A549 (cell line): ENCODE measurements around the gene ZNF521. TPM values are rescaled to one million over a fixed set of nuclear protein-coding genes. Genes with fewer than 3 reads are reported as not detected.

ENCODE experiments used
- ATAC-seq, 2 experiments: fragments of 200-7000 bp in 1 of 2; fragments of >200 bp in 1 of 2; cut with Nextera tagmentation in 1 of 2; cut with Tn5 transposase in 1 of 2; 3 replicates each; pipeline versions ENCODE4 v1.8.0 to v1.9.1; 2018 to 2020; ENCODE audit warnings: mild to moderate bottlenecking in 1 of 2, moderate library complexity in 1 of 2
- CTCF ChIA-PET: fragments of 300-600 bp; sonication (Branson Sonifier 250); formaldehyde crosslinking; extraction: SDS; loops from one replicate; lab custom pipeline; 2021; ENCODE audit warnings: antibody characterized with exemption, inconsistent platforms; lab: Yijun Ruan, JAX
- POLR2A ChIA-PET: fragments of 350-600 bp; formaldehyde crosslinking; extraction: SDS; loops from one replicate; lab custom pipeline; 2021; ENCODE audit warnings: antibody characterized with exemption, inconsistent platforms; lab: Yijun Ruan, JAX
- DNase-seq, 2 experiments: peaks; one replicate each; pipeline versions ENCODE4 v3.0.0 to v3.0.0-alpha.2; 2011 to 2016; ENCODE audit warnings: low read depth in 1 of 2, low spot score in 1 of 2
- FAIRE-seq: peaks from 2 replicates; lab custom pipeline; 2011; peaks lifted over from hg19 to GRCh38; lab: Jason Lieb, UNC
- H3K27ac ChIP-seq, 2 experiments: fragments of >200 bp; sonication (Bioruptor Twin); formaldehyde crosslinking; 3 replicates each; pipeline ENCODE4 v1.5.1; 2016 to 2017
- H3K4me1 ChIP-seq: fragments of >200 bp; sonication (Bioruptor Twin); formaldehyde crosslinking; 3 replicates; pipeline ENCODE4 v1.6.1; 2016
- H3K4me2 ChIP-seq: fragments of >200 bp; sonication (Bioruptor Twin); formaldehyde crosslinking; 3 replicates; pipeline ENCODE4 v1.6.1; 2016
- H3K4me3 ChIP-seq: fragments of >200 bp; sonication (Bioruptor Twin); formaldehyde crosslinking; 3 replicates; pipeline ENCODE4 v1.5.1; 2016
- H3K9me3 ChIP-seq: fragments of >200 bp; sonication (Bioruptor Twin); formaldehyde crosslinking; 3 replicates; pipeline ENCODE4 v1.6.1; 2016
- BHLHE40 ChIP-seq: IDR thresholded peaks from 2 replicates; pipeline ENCODE4 v1.6.1; 2012; ENCODE audit warnings: low read depth, low read length, inconsistent platforms
- CBX2 ChIP-seq: fragments of 200-600 bp; sonication (generic); IDR thresholded peaks from 2 replicates; pipeline ENCODE4 v1.6.1; 2016; ENCODE audit warnings: low read depth, mild to moderate bottlenecking, borderline replicate concordance
- CBX8 ChIP-seq: fragments of 200-600 bp; sonication (generic); IDR thresholded peaks from 2 replicates; pipeline ENCODE4 v1.6.1; 2016
- CHD2 ChIP-seq: fragments of 150-350 bp; IDR thresholded peaks from 2 replicates; pipeline ENCODE4 v1.6.1; 2014; ENCODE audit warnings: low read length; ENCODE audit not compliant: partially characterized antibody
- E2F6 ChIP-seq: IDR thresholded peaks from 2 replicates; pipeline ENCODE4 v1.6.1; 2012; ENCODE audit warnings: low read depth, borderline replicate concordance
- EHF ChIP-seq: fragments of 250-450 bp; sonication (Bioruptor Pico); IDR thresholded peaks from 2 replicates; pipeline ENCODE4 v1.5.0; 2020; ENCODE audit warnings: mild to moderate bottlenecking
- EP300 ChIP-seq, 2 experiments: fragments of >200 bp; sonication (Bioruptor Twin); formaldehyde crosslinking; IDR thresholded peaks; 2 replicates in 1 of 2; 3 replicates in 1 of 2; pipeline ENCODE4 v1.6.1; 2016 to 2017
- FOXS1 ChIP-seq: fragments of 250-450 bp; sonication (Bioruptor Pico); IDR thresholded peaks from 2 replicates; pipeline ENCODE4 v1.5.0; 2020; ENCODE audit warnings: mild to moderate bottlenecking, moderate library complexity
- GATA3 ChIP-seq: IDR thresholded peaks from 2 replicates; pipeline ENCODE4 v1.6.1; 2012; ENCODE audit warnings: borderline replicate concordance
- MAFK ChIP-seq: fragments of 450-650 bp; IDR thresholded peaks from 2 replicates; pipeline ENCODE4 v1.6.1; 2014; ENCODE audit not compliant: partially characterized antibody
- MAX ChIP-seq: IDR thresholded peaks from 2 replicates; pipeline ENCODE4 v1.6.1; 2012
- MAZ ChIP-seq: fragments of 150-350 bp; IDR thresholded peaks from 2 replicates; pipeline ENCODE4 v1.6.1; 2014; ENCODE audit warnings: antibody characterized with exemption, low read depth, low read length, borderline replicate concordance
- MYC ChIP-seq: IDR thresholded peaks from 2 replicates; pipeline ENCODE4 v1.6.1; 2012; ENCODE audit warnings: mild to moderate bottlenecking, inconsistent platforms, low read length, improper control_type of control experiment, borderline replicate concordance
- PBX3 ChIP-seq: IDR thresholded peaks from 2 replicates; pipeline ENCODE4 v1.6.1; 2012
- POLR2A ChIP-seq: IDR thresholded peaks from 2 replicates; pipeline ENCODE4 v1.6.1; 2012; ENCODE audit warnings: mild to moderate bottlenecking, low read length
- POLR2AphosphoS2 ChIP-seq: conservative IDR thresholded peaks from 2 replicates; pipeline ENCODE4 v1.6.1; 2012; ENCODE audit warnings: low read length, improper control_type of control experiment, inconsistent platforms
- RNF2 ChIP-seq: fragments of 200-600 bp; sonication (generic); IDR thresholded peaks from 2 replicates; pipeline ENCODE4 v1.6.1; 2016; ENCODE audit warnings: low read depth, mild to moderate bottlenecking, antibody characterized with exemption, moderate library complexity, borderline replicate concordance
- SMC3 ChIP-seq: fragments of >200 bp; sonication (Bioruptor Twin); formaldehyde crosslinking; IDR thresholded peaks from 3 replicates; pipeline ENCODE4 v1.6.1; 2018; ENCODE audit warnings: inconsistent platforms
- SREBF2 ChIP-seq: fragments of 450-650 bp; IDR thresholded peaks from 2 replicates; pipeline ENCODE4 v1.6.1; 2014; ENCODE audit warnings: mild to moderate bottlenecking, moderate library complexity
- TFCP2L1 ChIP-seq: fragments of 250-450 bp; sonication (Bioruptor Pico); IDR thresholded peaks from 2 replicates; pipeline ENCODE4 v1.5.0; 2021; ENCODE audit warnings: mild to moderate bottlenecking
- USF2 ChIP-seq: fragments of 450-650 bp; IDR thresholded peaks from 2 replicates; pipeline ENCODE4 v1.6.1; 2014; ENCODE audit warnings: antibody characterized with exemption
- ZSCAN20 ChIP-seq: fragments of 250-450 bp; sonication (Bioruptor Pico); IDR thresholded peaks from 2 replicates; pipeline ENCODE4 v1.8.0; 2022; ENCODE audit warnings: mild to moderate bottlenecking, moderate library complexity
- WGBS: methylation state at CpG from one replicate; pipeline ENCODE4 v1.1.6; 2017; ENCODE audit errors: missing lambda C conversion rate; 5-methylcytosine and 5-hydroxymethylcytosine counted together
- polyA plus RNA-seq, 4 experiments: library from polyadenylated mRNA; depleted of rRNA in 3 of 4; stranded (reverse); fragments of >200 nt; fragmentation: RNase III in 1 of 4; extraction: RNeasy Plus Mini Kit Qiagen cat#74134 plus additional on column Dnase treatment in 1 of 4; gene quantifications; 2 replicates in 3 of 4; 3 replicates in 1 of 4; pipeline ENCODE4 v1.2.3, GENCODE V29; 2011 to 2017
- TF ChIP-seq, protein P1 (sequence below): fragments of 200-600 bp; sonication (generic); IDR thresholded peaks from 2 replicates; pipeline ENCODE4 v1.6.1; 2016; ENCODE audit warnings: antibody characterized with exemption, mild to moderate bottlenecking, moderate library complexity

Gene ZNF521
- polyA plus RNA-seq, 2 of the 4 experiments (the other 2 are of a cell fraction) = not detected

DNA sequence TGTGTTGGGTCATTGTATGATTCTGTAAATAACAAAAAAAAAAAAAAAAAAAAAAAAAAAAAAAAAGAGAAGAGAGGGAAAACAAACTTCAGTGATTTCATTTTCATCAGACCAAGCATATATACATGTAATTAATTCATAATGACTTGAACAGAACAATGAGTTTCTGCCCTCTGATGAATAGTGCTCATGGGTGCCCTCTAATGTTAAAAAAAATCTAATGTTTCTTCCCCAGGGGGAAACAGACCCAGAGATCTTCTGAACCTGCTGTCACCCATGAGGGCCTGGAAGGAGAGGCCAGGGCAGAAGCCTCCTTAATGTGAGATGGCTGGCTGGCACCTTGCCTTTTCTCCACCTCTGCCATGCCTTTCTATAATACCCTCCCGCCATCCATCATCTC lies 289.2 kb downstream of the ZNF521 start:
- TF ChIP-seq FOXS1 (CRISPR knock-in tag) (no peak), SMC3 (no peak), MYC (no peak)
- Histone ChIP-seq H3K27ac (no peak overlapping the region), H3K4me3 (no peak overlapping the region), H3K9me3 (no peaks in the 10 kb centered on the region), H3K4me1 (no peaks in the 10 kb centered on the region), H3K4me2 (no peak overlapping the region)
- WGBS = 17% methylated on average over 1 of the region's 1 CpG
- ChIA-PET POLR2A (no interaction called here), CTCF (no interaction called here)
- no peak for DNase-seq
- FAIRE-seq = no peak
- ATAC-seq = no peak

- TF ChIP-seq EHF (CRISPR knock-in tag) = no peak
- no peak for TF ChIP-seq CHD2
- TF ChIP-seq, protein P1, sequence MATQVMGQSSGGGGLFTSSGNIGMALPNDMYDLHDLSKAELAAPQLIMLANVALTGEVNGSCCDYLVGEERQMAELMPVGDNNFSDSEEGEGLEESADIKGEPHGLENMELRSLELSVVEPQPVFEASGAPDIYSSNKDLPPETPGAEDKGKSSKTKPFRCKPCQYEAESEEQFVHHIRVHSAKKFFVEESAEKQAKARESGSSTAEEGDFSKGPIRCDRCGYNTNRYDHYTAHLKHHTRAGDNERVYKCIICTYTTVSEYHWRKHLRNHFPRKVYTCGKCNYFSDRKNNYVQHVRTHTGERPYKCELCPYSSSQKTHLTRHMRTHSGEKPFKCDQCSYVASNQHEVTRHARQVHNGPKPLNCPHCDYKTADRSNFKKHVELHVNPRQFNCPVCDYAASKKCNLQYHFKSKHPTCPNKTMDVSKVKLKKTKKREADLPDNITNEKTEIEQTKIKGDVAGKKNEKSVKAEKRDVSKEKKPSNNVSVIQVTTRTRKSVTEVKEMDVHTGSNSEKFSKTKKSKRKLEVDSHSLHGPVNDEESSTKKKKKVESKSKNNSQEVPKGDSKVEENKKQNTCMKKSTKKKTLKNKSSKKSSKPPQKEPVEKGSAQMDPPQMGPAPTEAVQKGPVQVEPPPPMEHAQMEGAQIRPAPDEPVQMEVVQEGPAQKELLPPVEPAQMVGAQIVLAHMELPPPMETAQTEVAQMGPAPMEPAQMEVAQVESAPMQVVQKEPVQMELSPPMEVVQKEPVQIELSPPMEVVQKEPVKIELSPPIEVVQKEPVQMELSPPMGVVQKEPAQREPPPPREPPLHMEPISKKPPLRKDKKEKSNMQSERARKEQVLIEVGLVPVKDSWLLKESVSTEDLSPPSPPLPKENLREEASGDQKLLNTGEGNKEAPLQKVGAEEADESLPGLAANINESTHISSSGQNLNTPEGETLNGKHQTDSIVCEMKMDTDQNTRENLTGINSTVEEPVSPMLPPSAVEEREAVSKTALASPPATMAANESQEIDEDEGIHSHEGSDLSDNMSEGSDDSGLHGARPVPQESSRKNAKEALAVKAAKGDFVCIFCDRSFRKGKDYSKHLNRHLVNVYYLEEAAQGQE = no peak
- TF ChIP-seq CBX2 = no peak
- TF ChIP-seq POLR2A = no peak
- no peak for TF ChIP-seq TFCP2L1 (CRISPR knock-in tag)
- TF ChIP-seq EP300 (IDR thresholded peaks at IDR 0.05) = no peak
- TF ChIP-seq POLR2AphosphoS2 = no peak
- TF ChIP-seq SMC3 = no peak
- no peak for TF ChIP-seq CBX8
- TF ChIP-seq ZSCAN20 = no peak
- TF ChIP-seq MAX = no peak
- TF ChIP-seq USF2 = no peak
- TF ChIP-seq SREBF2 = no peak
Measured at GRCh38 chr18:25061395-25061794, 290.6 kb downstream of the ZNF521 start.

GRCh38 chr18:25058521-25058920 lies 293.4 kb downstream of the ZNF521 start:
- CTCF ChIA-PET = no interaction called here
- 49% methylated on average over 4 of the region's 5 CpGs for WGBS
- no peaks in the 10 kb centered on the region for H3K9me3 ChIP-seq
- no peak for ATAC-seq
- no peak overlapping the region for H3K27ac ChIP-seq
- TF ChIP-seq BHLHE40 (no peak), RNF2 (no peak), USF2 (no peak), SREBF2 (no peak), PBX3 (no peak), E2F6 (no peak), MAZ (no peak), FOXS1 (CRISPR knock-in tag) (no peak), GATA3 (no peak), CBX8 (no peak), MAFK (no peak)
- no peak for FAIRE-seq
- no peak overlapping the region for H3K4me2 ChIP-seq
- no peaks in the 10 kb centered on the region for H3K4me1 ChIP-seq
- no peak for DNase-seq
- no peak overlapping the region for H3K4me3 ChIP-seq
- POLR2A ChIA-PET = no interaction called here

More at GRCh38 chr18:25061395-25061794, 290.6 kb downstream of the ZNF521 start:
- FAIRE-seq = no peak
- Histone ChIP-seq H3K27ac (no peak overlapping the region), H3K4me1 (no peaks in the 10 kb centered on the region), H3K4me2 (no peak overlapping the region), H3K4me3 (no peak overlapping the region), H3K9me3 (no peaks in the 10 kb centered on the region)
- CTCF ChIA-PET = no interaction called here
- 6% methylated on average over 2 of the region's 2 CpGs for WGBS
- no peak for ATAC-seq
- POLR2A ChIA-PET = no interaction called here
- DNase-seq = no peak
